Measurements from ENCODE around the gene DPYD. TPM values are rescaled to one million over a fixed set of nuclear protein-coding genes. Genes with fewer than 3 reads are reported as not detected.

The DPYD gene
- total and polyA plus RNA-seq, 12 donors = 4.1 to 22.0 (median 7.0) TPM

GRCh38 chr1:97764991-97765390 lies 155.8 kb downstream of the DPYD start:
- Histone ChIP-seq H3K4me1 (peaks cover 0 to 10% (median 0%) of the 10 kb centered on the region in 9 donors), H3K9me3 (peaks cover 0 to 14% (median 0%) of the 10 kb centered on the region in 11 donors), H3K27me3 (no peaks in the 10 kb centered on the region), H3K36me3 (no peaks in the 10 kb centered on the region), H3K4me3 (no peak overlapping the region), H3K27ac (no peak overlapping the region)
- ATAC-seq (no peak), DNase-seq (no peak)
- WGBS, 2 donors = 74 to 93% methylated on average over 1 of the region's 1 CpG
- TF ChIP-seq CTCF (IDR thresholded peaks at IDR 0.05) = no peak
- intact Hi-C loops (cut with DNase I) = no loop called here

- no peak for ATAC-seq
- no peak for TF ChIP-seq CTCF (IDR thresholded peaks at IDR 0.05)
- H3K36me3 ChIP-seq = no peaks in the 10 kb centered on the region
Observed at GRCh38 chr1:97761637-97762036, 159.2 kb downstream of the DPYD start.

GRCh38 chr1:97759078-97759477 lies 161.8 kb downstream of the DPYD start:
- no peak for TF ChIP-seq CTCF (IDR thresholded peaks at IDR 0.05)
- DNase-seq = no peak
- 64 to 66% methylated on average over 2 of the region's 2 CpGs for WGBS, 2 donors
- no peak overlapping the region for H3K4me3 ChIP-seq
- H3K27me3 ChIP-seq = no peaks in the 10 kb centered on the region
- H3K4me1 ChIP-seq = peaks cover 0 to 26% (median 18%) of the 10 kb centered on the region in 9 donors
- H3K36me3 ChIP-seq = no peaks in the 10 kb centered on the region
- intact Hi-C loops (cut with DNase I) = no loop called here
- H3K27ac ChIP-seq = peak overlapping the region in 3 of 10 donors; percentile 0 to 50 (median 48)
- peaks cover 0 to 14% (median 0%) of the 10 kb centered on the region in 11 donors for H3K9me3 ChIP-seq
- ATAC-seq = no peak

More at GRCh38 chr1:97761637-97762036, 159.2 kb downstream of the DPYD start:
- WGBS, 2 donors = 69 to 80% methylated on average over 1 of the region's 1 CpG
- Histone ChIP-seq H3K4me1 (peaks cover 0 to 26% (median 18%) of the 10 kb centered on the region in 9 donors), H3K27me3 (no peaks in the 10 kb centered on the region), H3K4me3 (no peak overlapping the region), H3K27ac (no peak overlapping the region), H3K9me3 (peaks cover 0 to 14% (median 0%) of the 10 kb centered on the region in 11 donors)
- intact Hi-C loops (cut with DNase I) = no loop called here
- no peak for DNase-seq

GRCh38 chr1:97758541-97759057 lies 162.2 kb downstream of the DPYD start:
- peaks cover 0 to 14% (median 0%) of the 10 kb centered on the region in 11 donors for H3K9me3 ChIP-seq
- no peaks in the 10 kb centered on the region for H3K27me3 ChIP-seq
- WGBS, 2 donors = 39 to 49% methylated on average over 1 of the region's 1 CpG
- TF ChIP-seq CTCF (IDR thresholded peaks at IDR 0.05) = no peak
- DNase-seq = no peak
- no peak overlapping the region for H3K4me3 ChIP-seq
- H3K27ac ChIP-seq = peak overlapping the region in 3 of 10 donors; percentile 0 to 50 (median 48)
- no peaks in the 10 kb centered on the region for H3K36me3 ChIP-seq
- intact Hi-C loops (cut with DNase I) = no loop called here
- ATAC-seq = peak in 6 of 8 donors; percentile 55 to 81 (median 70)
- peaks cover 0 to 26% (median 18%) of the 10 kb centered on the region in 9 donors for H3K4me1 ChIP-seq

All from heart right ventricle (tissue), 16 donors.